HAP-1 (cell line): ENCODE data around the gene LAPTM5.

ENCODE experiments used
- DNase-seq, 2 experiments: peaks; one replicate each; pipeline ENCODE4 v3.0.0-alpha.2; 2016 to 2020; ENCODE audit warnings: low spot score in 2 of 2
- H3K27me3 ChIP-seq: fragments of 250-450 bp; sonication (Bioruptor Pico); 2 replicates; pipeline ENCODE4 v1.5.1; 2020; ENCODE audit warnings: low read depth, mild to moderate bottlenecking, moderate library complexity
- H3K36me3 ChIP-seq: fragments of 250-450 bp; sonication (Bioruptor Pico); replicated peaks from 2 replicates; pipeline ENCODE4 v1.5.1; 2020; ENCODE audit warnings: mild to moderate bottlenecking
- H3K4me1 ChIP-seq: fragments of 250-450 bp; sonication (Bioruptor Pico); 2 replicates; pipeline ENCODE4 v1.5.1; 2020; ENCODE audit warnings: mild to moderate bottlenecking
- H3K4me3 ChIP-seq: fragments of 250-450 bp; sonication (Bioruptor Pico); 2 replicates; pipeline ENCODE4 v1.5.1; 2020; ENCODE audit warnings: mild to moderate bottlenecking, moderate library complexity
- H3K9me3 ChIP-seq: fragments of 250-450 bp; sonication (Bioruptor Pico); 2 replicates; pipeline ENCODE4 v1.5.1; 2020; ENCODE audit warnings: mild to moderate bottlenecking, moderate library complexity
- in situ Hi-C: fragments of 300-500 bp; cut with MboI; formaldehyde crosslinking; loops from 3 replicates; pipeline ENCODE4 v1.14.3; 2020; ENCODE audit warnings: low sequenced_read_pairs, inconsistent platforms, mixed read lengths

The LAPTM5 gene

GRCh38 chr1:30742963-30743559 is 14.5 kb downstream of the LAPTM5 start:
- H3K9me3 ChIP-seq, result no peaks in the 10 kb centered on the region

GRCh38 chr1:30742300-30742962 is 15.1 kb downstream of the LAPTM5 start:
- no peaks in the 10 kb centered on the region for H3K4me1 ChIP-seq
- no peak for DNase-seq
- no peaks in the 10 kb centered on the region for H3K27me3 ChIP-seq
- in situ Hi-C loops, result no loop called here
- no peaks in the 10 kb centered on the region for H3K36me3 ChIP-seq
- H3K9me3 ChIP-seq, result no peaks in the 10 kb centered on the region
- H3K4me3 ChIP-seq, result no peak overlapping the region

More at GRCh38 chr1:30742963-30743559, 14.5 kb downstream of the LAPTM5 start:
- Histone ChIP-seq H3K36me3 (no peaks in the 10 kb centered on the region), H3K4me3 (no peak overlapping the region), H3K4me1 (no peaks in the 10 kb centered on the region), H3K27me3 (no peaks in the 10 kb centered on the region)
- in situ Hi-C loops, result no loop called here
- no peak for DNase-seq

GRCh38 chr1:30741239-30741894 is 16.2 kb downstream of the LAPTM5 start:
- Histone ChIP-seq H3K4me1 (no peaks in the 10 kb centered on the region), H3K27me3 (no peaks in the 10 kb centered on the region), H3K36me3 (no peaks in the 10 kb centered on the region), H3K4me3 (no peak overlapping the region), H3K9me3 (no peaks in the 10 kb centered on the region)
- no peak for DNase-seq
- in situ Hi-C loops, result no loop called here

- in situ Hi-C loops, result no loop called here
- H3K27me3 ChIP-seq, result no peaks in the 10 kb centered on the region
- no peaks in the 10 kb centered on the region for H3K36me3 ChIP-seq
- no peaks in the 10 kb centered on the region for H3K4me1 ChIP-seq
- H3K9me3 ChIP-seq, result no peaks in the 10 kb centered on the region
- H3K4me3 ChIP-seq, result no peak overlapping the region
- DNase-seq, result no peak
Observed at GRCh38 chr1:30740251-30741238, 17.0 kb downstream of the LAPTM5 start.

GRCh38 chr1:30739601-30740000 is 18.0 kb downstream of the LAPTM5 start:
- Histone ChIP-seq H3K4me1 (no peaks in the 10 kb centered on the region), H3K36me3 (no peaks in the 10 kb centered on the region), H3K9me3 (no peaks in the 10 kb centered on the region), H3K4me3 (no peak overlapping the region), H3K27me3 (no peaks in the 10 kb centered on the region)
- DNase-seq, result no peak
- in situ Hi-C loops, result no loop called here

GRCh38 chr1:30738715-30739559 is 18.6 kb downstream of the LAPTM5 start:
- Histone ChIP-seq H3K36me3 (no peaks in the 10 kb centered on the region), H3K4me3 (no peak overlapping the region), H3K27me3 (no peaks in the 10 kb centered on the region), H3K4me1 (no peaks in the 10 kb centered on the region), H3K9me3 (no peaks in the 10 kb centered on the region)
- in situ Hi-C loops, result no loop called here
- no peak for DNase-seq

- no peak for DNase-seq
- Histone ChIP-seq H3K27me3 (no peaks in the 10 kb centered on the region), H3K4me3 (no peak overlapping the region), H3K9me3 (no peaks in the 10 kb centered on the region), H3K4me1 (no peaks in the 10 kb centered on the region), H3K36me3 (no peaks in the 10 kb centered on the region)
- in situ Hi-C loops, result no loop called here
Observed at GRCh38 chr1:30738040-30738714, 19.4 kb downstream of the LAPTM5 start.

- Histone ChIP-seq H3K9me3 (no peaks in the 10 kb centered on the region), H3K36me3 (no peaks in the 10 kb centered on the region), H3K4me3 (no peak overlapping the region), H3K27me3 (no peaks in the 10 kb centered on the region), H3K4me1 (no peaks in the 10 kb centered on the region)
- DNase-seq, result no peak
- in situ Hi-C loops, result no loop called here
Observed at GRCh38 chr1:30737357-30738039, 20.1 kb downstream of the LAPTM5 start.

GRCh38 chr1:30735668-30736498 is 21.7 kb downstream of the LAPTM5 start:
- Histone ChIP-seq H3K4me3 (no peak overlapping the region), H3K36me3 (no peaks in the 10 kb centered on the region), H3K4me1 (no peaks in the 10 kb centered on the region), H3K9me3 (no peaks in the 10 kb centered on the region), H3K27me3 (no peaks in the 10 kb centered on the region)
- DNase-seq, result no peak
- in situ Hi-C loops, result no loop called here

GRCh38 chr1:30735124-30735523 is 22.4 kb downstream of the LAPTM5 start:
- Histone ChIP-seq H3K36me3 (no peaks in the 10 kb centered on the region), H3K27me3 (no peaks in the 10 kb centered on the region)

GRCh38 chr1:30734580-30734979 is 23.0 kb downstream of the LAPTM5 start:
- no peak for DNase-seq
- H3K4me1 ChIP-seq, result no peaks in the 10 kb centered on the region
- no peaks in the 10 kb centered on the region for H3K27me3 ChIP-seq
- no peaks in the 10 kb centered on the region for H3K9me3 ChIP-seq
- no peak overlapping the region for H3K4me3 ChIP-seq
- in situ Hi-C loops, result no loop called here
- H3K36me3 ChIP-seq, result no peaks in the 10 kb centered on the region

More at GRCh38 chr1:30735124-30735523, 22.4 kb downstream of the LAPTM5 start:
- Histone ChIP-seq H3K9me3 (no peaks in the 10 kb centered on the region), H3K4me3 (no peak overlapping the region), H3K4me1 (no peaks in the 10 kb centered on the region)
- DNase-seq, result no peak
- in situ Hi-C loops, result no loop called here
